ENCODE measurements around the gene FANCB.
A peak's percentile ranks its signal among the peaks of the same experiment; 100 is the strongest.

Gene FANCB

GRCh38 chrX:14872851-14873675 is at the start of gene FANCB, which contains the start of gene MOSPD2:
FANCB (minus strand) TSS chrX:14873069; CDS start chrX:14865510, 7,559 bp downstream.
MOSPD2 (plus strand) TSS chrX:14873421; CDS start chrX:14873529, 108 bp downstream.
- peak; percentile 87 for DNase-seq

DNA sequence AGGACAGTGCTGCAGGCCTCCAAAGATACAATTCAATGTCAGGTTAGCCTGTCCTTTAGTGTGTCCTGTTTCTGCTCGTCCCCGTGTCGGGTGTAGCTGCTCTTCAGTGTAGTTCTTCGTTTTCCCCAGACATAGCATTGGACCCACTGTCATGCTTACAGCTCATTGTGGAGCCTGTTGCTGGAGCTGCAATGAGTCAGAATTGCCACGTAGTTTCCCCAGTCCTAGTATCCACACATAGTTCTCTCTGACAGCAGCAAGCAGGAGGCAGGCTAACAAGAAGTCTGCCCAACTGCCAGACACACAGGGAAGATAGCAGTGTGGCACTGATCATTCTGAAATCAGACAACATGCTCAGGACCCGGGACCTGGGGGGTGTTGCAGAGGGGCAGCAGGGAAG is 49.6 kb upstream of the FANCB start:
- no peak for DNase-seq

GRCh38 chrX:14920196-14920595 is 47.3 kb upstream of the FANCB start:
- DNase-seq: no peak

GRCh38 chrX:14919407-14919806 is 46.5 kb upstream of the FANCB start:
- DNase-seq: no peak

- DNase-seq: peak; percentile 0
These were observed 43.3 kb upstream of the FANCB start for GRCh38 chrX:14916017-14916674.

- no peak for DNase-seq
These were observed 42.7 kb upstream of the FANCB start for GRCh38 chrX:14915596-14915995.

- no peak for DNase-seq
These were observed 40.4 kb upstream of the FANCB start for GRCh38 chrX:14913241-14913640.

DNA sequence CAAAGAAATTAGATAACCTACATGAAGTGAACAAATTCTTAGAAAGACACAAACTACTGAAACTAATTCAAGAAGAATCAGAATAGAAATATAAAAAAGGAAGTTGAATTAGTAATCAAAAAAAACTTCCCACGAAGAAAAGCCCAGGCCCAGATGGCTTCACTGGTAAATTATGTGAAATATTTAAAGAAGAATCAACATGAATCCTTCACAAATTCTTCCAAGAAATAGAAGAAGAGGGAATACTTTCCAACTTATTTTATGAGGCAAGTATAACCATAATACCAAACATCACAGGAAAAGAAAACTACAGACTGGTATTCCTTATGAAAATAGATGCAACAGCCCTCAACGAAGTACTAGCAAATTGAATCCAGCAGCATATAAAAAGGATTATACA is 31.0 kb upstream of the FANCB start:
- no peak for DNase-seq

DNA sequence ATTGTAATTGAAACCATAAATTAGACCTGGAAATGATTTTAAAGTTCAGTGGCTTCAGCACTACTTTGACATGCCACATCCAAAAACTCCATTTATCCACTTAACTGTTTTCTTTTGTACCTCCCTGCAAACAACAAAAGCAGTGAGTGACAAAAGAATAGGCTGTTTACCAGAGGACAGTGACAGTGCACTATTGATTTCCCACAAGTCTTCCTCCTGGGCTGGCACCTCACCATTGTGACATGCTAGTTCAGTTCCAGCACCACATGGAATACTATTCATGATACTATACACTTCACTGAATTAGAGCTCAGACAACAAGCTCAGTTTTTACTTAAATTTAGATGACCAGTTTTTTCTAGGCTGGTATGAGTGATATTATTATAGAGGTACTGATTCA is 29.7 kb upstream of the FANCB start:
- DNase-seq: no peak

DNA sequence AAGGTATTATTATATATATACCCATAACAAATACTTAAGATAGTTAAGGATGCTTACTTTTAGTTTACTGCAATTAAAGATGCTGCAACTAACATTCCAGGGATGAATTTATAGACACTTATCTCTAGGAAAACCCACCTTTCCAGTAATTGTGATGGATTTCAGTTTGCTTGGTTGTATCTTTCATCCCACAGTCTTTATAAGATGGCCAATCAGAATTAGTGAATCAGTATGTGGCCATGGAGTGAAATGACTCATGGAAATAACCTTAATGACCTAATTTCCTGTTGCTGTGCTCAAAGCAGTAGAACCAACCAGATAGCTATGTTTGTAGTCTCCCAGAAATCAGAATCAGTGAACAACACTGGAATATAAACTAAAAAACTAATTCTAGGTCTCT is 26.7 kb upstream of the FANCB start:
- peak; percentile 40 for DNase-seq

GRCh38 chrX:14897042-14897441 is 24.2 kb upstream of the FANCB start:
- DNase-seq: no peak

DNA sequence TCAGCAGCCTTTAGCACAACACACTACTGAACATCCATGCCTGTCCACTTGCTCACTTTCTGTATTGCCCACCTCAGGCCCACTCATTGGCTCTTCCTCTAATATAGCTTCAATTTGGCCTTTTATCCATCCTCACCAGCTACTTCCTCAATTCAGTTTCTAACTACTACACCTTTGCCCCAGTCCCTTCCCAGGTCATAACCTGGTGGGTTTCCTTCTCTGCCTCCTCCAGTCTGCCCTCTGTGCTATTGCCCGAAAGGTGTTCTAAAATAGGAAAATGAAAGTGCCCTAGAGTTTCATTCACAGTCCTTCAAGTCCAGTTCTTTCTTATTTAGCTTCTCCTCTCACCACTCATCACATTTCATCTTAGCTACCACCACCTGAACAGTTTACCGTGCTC is 23.4 kb upstream of the FANCB start:
- DNase-seq: no peak

DNA sequence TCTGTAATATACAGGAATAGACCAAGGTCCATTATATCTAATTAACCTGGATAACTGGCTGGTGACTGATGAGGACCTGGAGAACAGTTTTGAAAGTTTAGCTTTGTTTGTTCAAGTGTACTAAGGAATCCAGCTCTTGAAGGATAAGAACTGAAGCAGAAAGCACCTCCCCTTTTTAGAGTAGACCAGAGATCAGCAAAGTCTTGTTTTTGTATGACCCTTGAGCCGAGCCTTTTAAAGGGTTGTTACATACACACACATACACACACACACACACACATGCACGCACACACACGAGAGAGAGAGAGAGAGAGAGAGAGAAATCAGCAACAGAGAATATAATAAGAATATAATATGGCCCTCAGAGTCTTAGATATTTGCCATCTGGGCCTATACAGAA is 13.4 kb upstream of the FANCB start:
- DNase-seq: no peak

DNA sequence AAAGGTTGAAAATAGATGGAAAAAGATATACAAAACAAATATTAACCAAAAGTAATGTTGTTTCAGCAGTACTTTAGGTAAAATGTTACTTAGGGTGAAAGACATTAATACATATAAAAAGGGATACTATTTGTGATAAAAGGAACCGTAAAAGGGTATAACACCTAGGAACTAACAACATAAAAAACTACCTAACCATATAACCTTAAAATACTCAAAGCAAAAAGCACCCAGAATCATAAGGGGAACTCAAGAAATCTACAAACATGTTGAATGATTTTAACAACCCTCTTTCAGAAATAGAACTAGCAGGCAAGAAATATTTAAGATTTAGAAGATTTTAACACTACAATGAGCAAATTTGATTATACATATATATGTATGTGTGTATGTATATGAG is 11.8 kb upstream of the FANCB start:
- no peak for DNase-seq

GRCh38 chrX:14883826-14884225 is 11.0 kb upstream of the FANCB start:
- no peak for DNase-seq

DNA sequence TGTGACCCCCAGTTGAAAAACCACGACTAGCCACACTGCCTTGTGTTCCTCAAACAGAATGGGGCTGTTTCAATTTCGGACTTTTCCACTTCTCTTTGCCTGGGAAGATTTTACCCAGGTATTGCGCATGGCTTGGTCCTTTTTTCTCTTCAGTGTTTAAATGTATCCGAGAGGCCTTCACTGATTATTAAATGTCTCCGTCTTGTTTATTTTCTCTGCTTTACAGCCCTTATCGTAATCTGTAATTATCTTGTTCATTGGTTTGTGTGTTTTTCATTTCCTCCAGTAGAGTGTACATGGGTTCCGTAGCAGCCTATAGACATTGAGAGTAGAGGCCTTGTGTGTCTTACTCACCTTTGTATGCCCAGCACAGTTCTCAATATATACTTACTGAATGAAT is 2.8 kb upstream of the FANCB start:
- DNase-seq: no peak

DNA sequence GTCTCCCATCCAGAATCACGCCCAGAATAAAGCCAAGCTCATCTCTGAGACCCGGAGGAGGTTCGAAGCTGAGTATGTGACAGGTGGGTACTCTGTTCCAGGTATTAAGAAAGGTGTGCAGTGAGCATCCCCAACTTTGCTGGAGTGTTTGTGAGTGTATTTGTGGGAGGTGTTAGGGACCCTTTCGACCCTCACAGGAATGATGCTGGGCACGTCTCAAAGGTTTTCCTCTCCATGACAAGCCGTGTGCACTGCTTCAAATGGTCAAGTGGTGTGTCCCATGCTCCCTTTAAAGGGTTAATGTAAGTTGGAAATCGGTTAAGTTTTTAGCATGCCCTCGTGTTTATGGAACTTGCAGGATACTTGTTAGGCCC is 794 bp upstream of the FANCB start:
- no peak for DNase-seq

DNA sequence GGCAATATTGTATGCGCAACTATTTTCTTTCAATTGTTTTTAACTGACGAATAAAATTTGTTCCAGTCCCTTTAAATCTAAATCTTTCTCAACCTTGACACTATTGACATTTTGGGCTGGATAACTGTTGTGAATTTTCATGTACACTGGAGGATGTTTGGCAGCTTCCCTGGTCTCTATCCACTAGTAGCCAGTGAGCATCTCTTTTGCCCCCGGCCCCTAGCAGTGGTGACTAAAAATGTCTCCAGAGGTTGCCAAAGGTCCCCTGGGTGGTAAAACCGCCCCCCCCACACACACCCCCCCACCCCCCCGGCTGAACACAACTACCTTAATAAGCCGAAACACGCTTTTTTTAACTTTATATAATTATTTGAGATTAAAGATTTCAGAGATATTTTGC is 514 bp downstream of the FANCB start:
- no peak for DNase-seq

GRCh38 chrX:14871767-14872166 is 1.1 kb downstream of the FANCB start:
- DNase-seq: no peak

DNA sequence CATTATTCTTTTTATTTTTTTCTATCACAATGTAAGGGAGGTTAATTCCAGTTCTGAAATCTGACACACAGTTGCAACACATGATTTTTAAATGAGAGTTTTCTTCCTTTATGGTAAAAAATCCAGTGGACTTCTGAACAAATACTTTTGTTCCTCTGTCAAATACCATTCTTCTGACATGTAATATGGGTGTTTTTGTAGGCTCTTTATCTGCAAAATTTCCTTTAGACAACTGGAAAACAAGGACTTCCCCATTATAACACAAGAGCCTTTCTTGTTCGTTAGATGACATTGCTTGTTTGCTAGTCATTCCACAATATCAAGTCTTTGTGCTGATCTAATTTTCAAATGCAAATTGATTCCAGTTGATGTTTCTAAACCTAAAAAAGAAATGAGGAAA is 7.7 kb downstream of the FANCB start:
- no peak for DNase-seq

- no peak for DNase-seq
These were observed 8.2 kb downstream of the FANCB start for GRCh38 chrX:14864631-14865030.

- DNase-seq: no peak
These were observed 21.3 kb downstream of the FANCB start for GRCh38 chrX:14851526-14851925.

DNA sequence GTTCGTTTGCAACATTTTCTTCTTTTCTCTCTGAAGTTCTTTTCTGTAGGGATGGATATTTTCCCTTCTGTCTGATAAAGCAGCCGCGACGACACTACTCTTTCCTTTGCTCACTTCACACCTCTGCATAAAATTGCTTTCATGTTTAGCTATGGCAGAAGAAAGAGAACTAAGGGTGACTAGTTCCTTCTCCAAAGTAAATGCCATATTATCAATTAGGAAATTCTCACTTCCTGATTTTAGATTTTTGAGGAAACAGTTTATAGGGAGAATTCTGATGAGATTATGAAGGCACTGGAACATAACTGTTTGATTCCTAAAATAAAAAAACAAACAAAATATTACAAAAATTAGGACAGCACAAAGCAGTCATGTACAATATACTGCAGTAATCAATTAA is 29.2 kb downstream of the FANCB start:
- no peak for DNase-seq

DNA sequence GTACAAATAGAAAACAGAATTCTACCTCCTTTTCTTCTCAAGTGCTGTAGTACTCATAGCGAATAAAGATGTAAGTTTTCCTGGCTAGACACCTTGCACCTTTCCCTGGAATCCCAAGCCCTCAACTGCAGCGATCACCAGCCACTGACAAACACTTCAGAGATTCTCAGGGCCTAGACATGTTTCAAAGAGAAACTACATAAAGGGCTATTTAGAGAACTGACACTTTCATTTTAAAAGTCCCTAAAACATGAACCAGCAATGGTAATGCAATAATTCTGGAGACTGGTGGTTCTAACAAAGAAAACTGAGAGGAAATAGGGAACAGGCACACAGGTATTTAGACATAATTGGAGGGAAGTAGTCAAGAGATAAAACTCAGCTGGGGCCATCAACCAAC is 35.7 kb downstream of the FANCB start:
- DNase-seq: no peak

DNA sequence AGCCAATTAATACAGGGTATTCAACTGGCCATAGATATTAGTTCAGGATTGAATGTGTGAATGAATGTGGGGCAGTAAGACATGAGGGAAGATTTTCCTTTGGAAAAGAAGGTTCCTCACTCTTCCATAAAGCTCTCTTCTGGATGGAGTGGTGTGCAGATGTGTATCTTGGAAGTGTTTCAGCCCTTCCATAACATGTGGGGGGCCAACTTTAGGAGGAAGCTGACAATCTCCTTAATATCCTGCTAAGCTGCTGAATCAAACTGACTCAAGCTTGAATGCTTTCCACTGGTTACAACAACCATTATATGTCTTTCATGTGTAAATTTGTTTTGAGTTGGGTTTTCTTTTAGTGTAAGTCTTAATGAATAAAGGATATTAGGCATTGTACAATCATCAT is 40.3 kb downstream of the FANCB start:
- DNase-seq: no peak
